Measurements from ENCODE around the gene RLBP1.

RLBP1 gene

DNA sequence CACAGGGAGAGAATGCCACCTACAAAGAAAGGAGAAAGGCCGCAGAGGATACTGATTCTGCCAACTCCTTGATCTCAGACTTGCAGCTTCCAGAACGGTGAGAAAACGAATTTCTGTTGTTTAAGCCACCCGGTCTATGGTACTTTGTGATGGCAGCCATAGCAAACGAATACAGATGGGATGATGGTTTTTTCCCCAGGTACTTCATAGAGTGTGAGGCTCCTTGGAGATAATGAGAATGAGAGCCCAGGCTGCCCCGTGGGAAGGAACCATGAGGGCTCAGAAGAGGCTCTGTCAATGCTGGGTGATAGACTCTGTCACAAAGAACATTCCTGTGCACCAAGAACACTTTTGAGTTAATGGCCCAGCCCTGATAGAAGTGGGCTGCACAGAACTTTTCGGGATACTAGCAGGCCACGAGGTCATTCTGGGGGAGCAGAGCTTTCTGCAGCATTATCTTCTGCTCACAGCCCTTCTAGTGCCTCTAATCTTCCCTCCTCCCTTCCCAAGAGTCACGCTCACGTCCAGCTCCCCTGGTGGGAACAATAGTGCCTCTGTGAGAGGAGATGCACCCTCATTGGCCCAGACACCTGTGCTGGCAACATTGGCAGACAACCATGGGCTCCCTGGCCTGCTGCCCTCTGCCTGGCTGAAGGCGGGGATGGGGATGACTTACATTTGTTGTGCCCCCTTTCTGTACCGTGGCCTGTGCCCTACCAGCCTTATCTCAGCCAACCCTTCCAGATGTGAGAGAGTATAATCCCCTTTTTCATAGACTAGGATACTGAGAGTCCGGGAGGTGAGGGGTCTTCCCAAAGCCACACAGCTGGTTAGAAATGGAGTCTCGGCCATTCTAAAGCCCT, 5.2 kb upstream of the RLBP1 start:
- Histone ChIP-seq H3K27me3 (ENCODE audit: control insufficient read depth, insufficient read depth, low read length) (no peaks in the 10 kb centered on the region), H3K36me3 (ENCODE audit: control insufficient read depth, insufficient read depth, low read length) (no peaks in the 10 kb centered on the region), H3K27ac (ENCODE audit: low read depth, low read length) (no peak overlapping the region), H3K4me3 (ENCODE audit: low read length) (no peak overlapping the region), H3K4me1 (ENCODE audit: control insufficient read depth, insufficient read depth, low read length) (no peaks in the 10 kb centered on the region), H3K9ac (ENCODE audit: low read length) (no peak overlapping the region)

DNA sequence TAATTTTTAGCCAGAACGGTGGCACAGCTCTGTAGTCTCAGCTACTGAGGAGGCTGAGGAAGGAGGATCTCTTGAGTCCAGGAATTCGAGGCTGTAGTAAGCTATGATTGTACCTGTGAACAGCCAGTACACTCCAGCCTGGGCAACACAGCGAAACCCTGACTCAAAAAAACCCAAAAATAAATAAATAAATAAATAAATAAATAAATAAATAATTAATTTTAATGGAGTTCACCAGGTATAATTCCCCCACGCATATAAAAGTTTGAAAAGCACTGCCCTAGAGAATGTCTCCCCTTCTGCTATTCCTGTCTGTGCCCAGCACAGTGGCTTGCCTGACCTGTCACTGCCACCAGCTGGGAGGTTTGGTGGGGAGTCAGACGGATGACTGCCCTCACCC, 4.2 kb upstream of the RLBP1 start:
- Histone ChIP-seq H3K4me3 (ENCODE audit: low read length) (no peak overlapping the region), H3K9ac (ENCODE audit: low read length) (no peak overlapping the region), H3K4me1 (ENCODE audit: control insufficient read depth, insufficient read depth, low read length) (no peaks in the 10 kb centered on the region), H3K27ac (ENCODE audit: low read depth, low read length) (no peak overlapping the region), H3K36me3 (ENCODE audit: control insufficient read depth, insufficient read depth, low read length) (no peaks in the 10 kb centered on the region), H3K27me3 (ENCODE audit: control insufficient read depth, insufficient read depth, low read length) (no peaks in the 10 kb centered on the region)

DNA sequence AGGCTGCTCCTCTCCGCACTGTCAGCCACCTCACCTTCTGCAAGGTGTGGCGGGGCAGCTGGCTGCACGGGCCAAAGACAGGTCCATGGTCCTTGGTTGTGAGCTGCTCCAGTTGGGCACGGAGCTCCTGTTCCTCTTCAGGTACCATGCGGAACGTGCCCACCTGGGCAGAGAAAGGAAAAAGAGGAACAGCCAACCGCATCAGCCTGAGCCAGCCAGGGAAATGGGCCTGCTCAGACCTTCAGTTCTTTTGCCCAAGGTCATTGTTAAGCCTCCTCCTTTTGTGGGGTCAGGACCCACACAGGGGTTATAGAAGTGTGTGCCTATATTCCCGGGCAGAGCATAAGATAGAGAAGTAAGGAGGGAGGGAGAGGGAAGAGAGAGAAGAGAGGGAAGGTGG, 2.8 kb downstream of the RLBP1 start:
- Histone ChIP-seq H3K4me1 (ENCODE audit: control insufficient read depth, insufficient read depth, low read length) (no peaks in the 10 kb centered on the region), H3K27me3 (ENCODE audit: control insufficient read depth, insufficient read depth, low read length) (no peaks in the 10 kb centered on the region), H3K4me3 (ENCODE audit: low read length) (no peak overlapping the region), H3K9ac (ENCODE audit: low read length) (no peak overlapping the region), H3K27ac (ENCODE audit: low read depth, low read length) (no peak overlapping the region), H3K36me3 (ENCODE audit: control insufficient read depth, insufficient read depth, low read length) (no peaks in the 10 kb centered on the region)

DNA sequence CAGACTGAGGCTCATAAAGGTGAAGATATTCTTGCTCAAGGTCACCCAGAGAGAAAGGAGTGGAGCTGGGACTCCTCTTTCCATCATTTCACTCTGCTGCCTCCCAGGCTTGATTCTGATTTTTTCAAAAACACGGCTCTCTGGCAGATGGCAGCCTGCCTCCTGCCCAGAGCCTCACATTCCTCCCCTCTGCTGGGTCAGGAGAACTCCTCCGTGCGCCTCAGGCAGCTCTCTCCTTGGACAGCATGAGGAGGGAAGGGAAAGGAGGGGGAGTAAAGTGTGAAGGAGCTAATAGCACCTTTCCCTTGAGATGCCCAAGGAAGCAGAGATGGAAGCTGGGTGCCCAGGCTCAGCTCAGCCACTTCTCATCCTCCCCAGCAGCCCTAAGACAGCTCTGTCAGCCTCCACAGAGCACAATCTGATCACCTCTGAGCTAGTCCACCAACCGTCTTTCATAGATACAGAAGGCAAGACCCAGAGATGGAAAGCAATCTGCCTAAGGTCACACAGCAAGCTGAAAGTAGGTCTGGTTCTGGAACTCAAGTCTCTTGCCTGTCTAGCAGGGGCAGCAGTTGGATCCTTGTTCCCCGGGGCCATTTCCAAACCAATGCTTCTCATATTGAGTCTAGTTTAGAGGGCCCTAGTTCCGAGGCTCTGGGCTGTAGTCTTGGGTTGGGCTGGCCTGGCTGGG, 3.5 kb downstream of the RLBP1 start:
- Histone ChIP-seq H3K4me1 (ENCODE audit: control insufficient read depth, insufficient read depth, low read length) (no peaks in the 10 kb centered on the region), H3K4me3 (ENCODE audit: low read length) (no peak overlapping the region), H3K9ac (ENCODE audit: low read length) (no peak overlapping the region), H3K36me3 (ENCODE audit: control insufficient read depth, insufficient read depth, low read length) (no peaks in the 10 kb centered on the region), H3K27ac (ENCODE audit: low read depth, low read length) (no peak overlapping the region), H3K27me3 (ENCODE audit: control insufficient read depth, insufficient read depth, low read length) (no peaks in the 10 kb centered on the region)

DNA sequence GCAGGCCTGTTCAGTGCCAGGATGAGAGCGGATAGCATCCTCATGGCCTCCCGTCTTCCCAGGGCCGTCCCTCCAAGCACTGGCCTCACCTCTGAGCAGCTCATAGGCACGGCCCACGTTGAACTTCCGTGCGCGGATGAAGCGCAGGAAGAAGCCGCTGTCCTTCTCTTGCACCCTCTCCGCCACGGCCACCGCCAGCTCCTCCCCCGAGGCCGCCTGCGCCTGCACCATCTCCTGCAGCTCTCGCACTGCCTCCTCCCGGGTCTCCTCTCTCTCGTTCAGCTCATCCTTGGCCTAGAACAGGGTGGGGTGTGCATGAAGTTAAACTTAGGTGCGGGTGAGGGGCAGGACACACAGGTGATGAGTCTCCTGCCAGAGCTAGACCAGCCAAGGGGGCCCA, 4.3 kb downstream of the RLBP1 start:
- H3K27me3 ChIP-seq (ENCODE audit: control insufficient read depth, insufficient read depth, low read length), result no peaks in the 10 kb centered on the region
- H3K36me3 ChIP-seq (ENCODE audit: control insufficient read depth, insufficient read depth, low read length), result no peaks in the 10 kb centered on the region
- no peak overlapping the region for H3K27ac ChIP-seq (ENCODE audit: low read depth, low read length)
- H3K4me1 ChIP-seq (ENCODE audit: control insufficient read depth, insufficient read depth, low read length), result no peaks in the 10 kb centered on the region
- H3K9ac ChIP-seq (ENCODE audit: low read length), result no peak overlapping the region
- no peak overlapping the region for H3K4me3 ChIP-seq (ENCODE audit: low read length)

DNA sequence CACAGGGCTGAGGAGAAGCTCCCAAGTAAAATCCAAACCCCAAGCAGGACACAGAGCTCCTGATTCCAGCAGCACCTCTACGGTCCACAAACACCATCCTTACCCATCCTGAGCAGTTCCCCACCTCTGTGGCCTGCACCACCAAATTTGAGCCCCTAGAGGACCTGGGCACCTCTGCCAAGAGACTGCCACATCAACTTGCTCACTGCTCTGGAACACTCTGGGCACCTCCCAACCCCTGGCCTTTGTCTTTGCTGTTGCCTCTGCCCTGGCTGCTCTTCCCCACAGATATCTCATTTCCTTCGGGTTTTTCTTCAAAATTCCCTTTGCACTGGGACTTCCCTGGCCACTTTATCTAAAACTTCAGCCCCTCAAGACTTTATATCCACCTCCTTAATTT, 5.8 kb downstream of the RLBP1 start:
- Histone ChIP-seq H3K27ac (ENCODE audit: low read depth, low read length) (no peak overlapping the region), H3K4me1 (ENCODE audit: control insufficient read depth, insufficient read depth, low read length) (no peaks in the 10 kb centered on the region), H3K4me3 (ENCODE audit: low read length) (no peak overlapping the region), H3K27me3 (ENCODE audit: control insufficient read depth, insufficient read depth, low read length) (no peaks in the 10 kb centered on the region), H3K36me3 (ENCODE audit: control insufficient read depth, insufficient read depth, low read length) (no peaks in the 10 kb centered on the region), H3K9ac (ENCODE audit: low read length) (no peak overlapping the region)

DNA sequence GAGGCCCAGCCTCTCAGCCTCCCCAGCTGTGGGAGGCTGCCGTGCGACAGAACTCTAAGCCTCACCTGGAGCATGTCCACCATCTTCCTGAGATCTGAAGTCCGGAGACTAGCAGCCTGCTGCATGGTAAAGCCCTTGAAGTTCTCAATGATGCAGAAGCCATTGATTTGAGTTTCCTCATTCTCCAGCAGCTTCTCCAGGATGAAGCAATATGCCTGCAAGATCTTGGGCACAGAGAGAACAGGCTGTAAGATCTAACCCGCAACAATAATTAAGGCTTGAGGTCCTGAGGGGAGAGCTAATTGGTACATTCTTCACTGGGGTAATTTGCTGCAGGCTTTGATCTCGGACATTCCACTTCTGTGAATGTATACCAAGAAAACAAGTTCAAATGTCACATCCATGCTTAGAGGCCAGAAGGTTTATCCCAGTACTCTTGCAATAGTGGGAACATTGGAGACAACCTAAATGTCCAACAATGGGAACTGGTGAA, 9.7 kb downstream of the RLBP1 start:
- Histone ChIP-seq H3K9ac (ENCODE audit: low read length) (no peak overlapping the region), H3K4me1 (ENCODE audit: control insufficient read depth, insufficient read depth, low read length) (no peaks in the 10 kb centered on the region), H3K4me3 (ENCODE audit: low read length) (no peak overlapping the region), H3K27ac (ENCODE audit: low read depth, low read length) (no peak overlapping the region), H3K36me3 (ENCODE audit: control insufficient read depth, insufficient read depth, low read length) (no peaks in the 10 kb centered on the region), H3K27me3 (ENCODE audit: control insufficient read depth, insufficient read depth, low read length) (no peaks in the 10 kb centered on the region)

DNA sequence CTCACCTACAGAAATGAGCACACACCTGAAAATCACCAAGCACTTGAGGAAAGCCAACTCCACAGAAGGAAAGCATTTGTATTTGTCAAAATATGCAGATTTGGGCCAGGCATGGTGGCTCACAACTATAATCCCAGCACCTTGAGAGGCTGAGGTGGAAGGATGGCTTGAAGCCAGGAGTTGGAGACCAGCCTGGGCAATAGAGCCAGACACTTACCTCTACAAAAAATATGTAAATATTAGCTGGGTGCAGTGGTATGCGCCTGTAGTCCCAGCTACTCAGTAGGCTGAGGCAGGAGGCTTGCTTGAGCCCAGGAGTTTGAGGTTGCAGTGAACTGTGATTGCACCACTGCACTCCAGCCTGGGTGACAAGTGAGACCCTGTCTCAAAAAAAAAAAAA, 12.3 kb downstream of the RLBP1 start:
- Histone ChIP-seq H3K36me3 (ENCODE audit: control insufficient read depth, insufficient read depth, low read length) (no peaks in the 10 kb centered on the region), H3K4me1 (ENCODE audit: control insufficient read depth, insufficient read depth, low read length) (no peaks in the 10 kb centered on the region), H3K9ac (ENCODE audit: low read length) (no peak overlapping the region), H3K27me3 (ENCODE audit: control insufficient read depth, insufficient read depth, low read length) (no peaks in the 10 kb centered on the region), H3K4me3 (ENCODE audit: low read length) (no peak overlapping the region), H3K27ac (ENCODE audit: low read depth, low read length) (no peak overlapping the region)

DNA sequence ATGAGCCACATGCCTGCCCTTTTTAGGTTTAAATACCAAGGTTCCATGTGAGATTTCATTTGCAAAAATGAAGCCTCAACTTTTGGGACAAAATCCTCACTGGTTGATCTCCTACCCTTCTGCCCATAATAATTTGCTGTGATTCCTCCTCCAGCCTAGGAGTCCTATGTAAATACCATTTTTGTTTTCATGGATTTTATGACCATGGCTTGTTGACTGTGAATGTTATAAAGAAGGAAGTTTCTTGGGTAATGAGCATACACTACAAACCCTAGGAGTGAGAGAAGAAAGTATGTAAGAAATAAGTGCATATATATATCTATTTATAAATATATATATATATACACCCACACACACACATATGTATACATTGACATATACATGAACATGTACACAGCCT, 13.1 kb downstream of the RLBP1 start:
- Histone ChIP-seq H3K4me1 (ENCODE audit: control insufficient read depth, insufficient read depth, low read length) (no peaks in the 10 kb centered on the region), H3K27me3 (ENCODE audit: control insufficient read depth, insufficient read depth, low read length) (no peaks in the 10 kb centered on the region), H3K9ac (ENCODE audit: low read length) (no peak overlapping the region), H3K36me3 (ENCODE audit: control insufficient read depth, insufficient read depth, low read length) (no peaks in the 10 kb centered on the region), H3K4me3 (ENCODE audit: low read length) (no peak overlapping the region), H3K27ac (ENCODE audit: low read depth, low read length) (no peak overlapping the region)

DNA sequence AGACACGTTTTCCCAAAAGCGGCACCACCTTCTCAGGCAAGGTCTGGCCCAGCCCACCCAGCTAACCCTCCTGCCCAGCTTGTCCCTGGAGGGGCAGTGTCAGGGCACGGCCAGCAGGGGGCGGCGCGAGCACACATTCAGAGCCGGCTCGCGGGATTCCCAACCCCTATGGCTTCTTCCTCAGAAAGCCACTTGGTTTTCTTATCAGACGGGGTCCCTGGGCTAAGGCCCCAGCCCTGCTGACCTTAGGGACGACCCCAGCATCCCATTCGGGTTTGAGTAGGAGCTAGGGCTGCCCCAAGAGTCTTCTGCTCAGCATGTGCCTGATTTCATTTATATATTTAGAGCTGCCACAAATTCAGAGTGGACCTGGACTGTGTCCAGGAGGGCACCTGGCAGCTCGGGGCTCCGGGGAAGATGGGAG, 14.5 kb downstream of the RLBP1 start:
- Histone ChIP-seq H3K9ac (ENCODE audit: low read length) (no peak overlapping the region), H3K4me1 (ENCODE audit: control insufficient read depth, insufficient read depth, low read length) (no peaks in the 10 kb centered on the region), H3K27me3 (ENCODE audit: control insufficient read depth, insufficient read depth, low read length) (no peaks in the 10 kb centered on the region), H3K36me3 (ENCODE audit: control insufficient read depth, insufficient read depth, low read length) (no peaks in the 10 kb centered on the region), H3K4me3 (ENCODE audit: low read length) (peak overlapping the region; percentile 17), H3K27ac (ENCODE audit: low read depth, low read length) (no peak overlapping the region)

DNA sequence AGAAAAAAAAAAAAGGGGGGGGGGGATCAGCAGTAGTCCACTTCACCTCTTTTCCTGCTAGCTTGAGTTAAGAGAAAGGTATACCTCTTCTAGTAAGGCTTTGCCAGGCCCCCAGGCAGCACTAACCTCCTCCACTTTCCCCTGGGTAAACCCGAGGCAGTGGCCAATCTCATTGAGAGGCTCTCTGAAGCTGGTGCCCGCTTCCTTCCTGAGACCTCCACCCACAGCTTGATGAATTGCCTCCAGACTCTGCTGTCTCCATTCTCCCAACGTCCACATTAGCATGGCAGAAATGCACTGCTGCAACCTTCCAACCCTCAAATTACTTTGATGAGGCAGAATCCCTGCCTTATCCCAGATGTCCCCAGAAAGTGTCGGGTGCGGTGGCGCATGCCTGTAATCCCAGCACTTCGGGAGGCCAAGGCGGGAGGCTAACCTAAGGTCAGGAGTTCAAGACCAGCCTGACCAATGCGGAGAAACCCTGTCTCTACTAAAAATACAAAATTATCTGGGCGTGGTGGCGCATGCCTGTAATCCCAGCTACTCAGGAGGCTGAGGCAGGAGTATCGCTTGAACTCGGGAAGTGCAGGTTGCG, 15.3 kb downstream of the RLBP1 start:
- Histone ChIP-seq H3K9ac (ENCODE audit: low read length) (no peak overlapping the region), H3K4me1 (ENCODE audit: control insufficient read depth, insufficient read depth, low read length) (no peaks in the 10 kb centered on the region), H3K36me3 (ENCODE audit: control insufficient read depth, insufficient read depth, low read length) (no peaks in the 10 kb centered on the region), H3K4me3 (ENCODE audit: low read length) (no peak overlapping the region), H3K27ac (ENCODE audit: low read depth, low read length) (no peak overlapping the region), H3K27me3 (ENCODE audit: control insufficient read depth, insufficient read depth, low read length) (no peaks in the 10 kb centered on the region)

DNA sequence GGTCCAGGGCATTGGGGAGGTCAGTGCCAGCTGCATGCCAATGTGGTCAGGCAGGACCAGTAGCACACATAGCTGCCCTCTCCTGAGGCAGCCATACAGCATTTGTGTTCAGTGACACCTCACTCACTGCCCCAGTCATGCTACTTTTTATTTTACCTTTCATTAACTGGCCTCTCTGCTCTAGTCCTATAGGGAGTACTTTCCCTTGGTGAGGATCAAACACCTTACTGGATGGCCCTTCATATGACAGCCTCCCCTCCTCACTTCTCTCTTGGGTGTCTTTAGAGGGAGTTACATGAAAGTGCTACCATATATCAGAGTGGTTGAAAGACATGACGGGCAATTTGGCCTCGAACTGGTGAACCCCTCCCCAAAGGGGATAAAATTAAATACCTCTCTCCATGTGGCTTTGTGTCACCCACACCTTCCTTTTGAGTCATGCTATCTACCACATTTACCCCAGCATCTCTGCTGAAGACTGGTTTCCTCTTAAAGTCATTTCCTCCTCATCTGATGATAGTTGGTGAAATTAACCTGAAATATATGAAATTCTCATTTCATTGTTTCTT, 17.6 kb downstream of the RLBP1 start:
- H3K4me3 ChIP-seq (ENCODE audit: low read length), result no peak overlapping the region
- no peak overlapping the region for H3K9ac ChIP-seq (ENCODE audit: low read length)
- H3K4me1 ChIP-seq (ENCODE audit: control insufficient read depth, insufficient read depth, low read length), result no peaks in the 10 kb centered on the region
- H3K27me3 ChIP-seq (ENCODE audit: control insufficient read depth, insufficient read depth, low read length), result no peaks in the 10 kb centered on the region
- H3K36me3 ChIP-seq (ENCODE audit: control insufficient read depth, insufficient read depth, low read length), result peaks cover 8% of the 10 kb centered on the region
- H3K27ac ChIP-seq (ENCODE audit: low read depth, low read length), result no peak overlapping the region

All from rectal smooth muscle tissue (tissue), 1 donor.